Fibroblast of villous mesenchyme (primary cell): ENCODE data around the gene ITPK1. TPM values are rescaled to one million over a fixed set of nuclear protein-coding genes. Genes with fewer than 3 reads are reported as not detected.
"Not testable (repeated sequence)": the region's sequence is repeated elsewhere in the genome, so short reads cannot be mapped to it uniquely, and the experiment has no call there.

Experiments
- DNase-seq: peaks from one replicate; pipeline ENCODE4 v3.0.0-alpha.2; 2010; ENCODE audit warnings: low read depth
- H3K4me3 ChIP-seq: 2 replicates; pipeline ENCODE4 v1.5.1; 2011; ENCODE audit warnings: low read depth, mild to moderate bottlenecking, low read length
- CTCF ChIP-seq: IDR thresholded peaks from 2 replicates; pipeline ENCODE4 v1.5.1; 2012; ENCODE audit warnings: low read depth, mild to moderate bottlenecking, low read length; ENCODE audit not compliant: insufficient read depth
- total RNA-seq: library from RNA; depleted of rRNA; stranded (reverse); fragments of >200 nt; gene quantifications from 2 replicates; pipeline ENCODE4 v1.2.3, GENCODE V29; 2012

The ITPK1 gene
- total RNA-seq, 1 donor = 15.5 TPM

GRCh38 chr14:93067088-93067487 lies 48.6 kb downstream of the ITPK1 start:
- DNase-seq = no peak
- H3K4me3 ChIP-seq = no peak overlapping the region
- no peak for TF ChIP-seq CTCF

- H3K4me3 ChIP-seq = no peak overlapping the region
- no peak for DNase-seq
- no peak for TF ChIP-seq CTCF
These were observed 50.4 kb downstream of the ITPK1 start for GRCh38 chr14:93065272-93065730.

DNA sequence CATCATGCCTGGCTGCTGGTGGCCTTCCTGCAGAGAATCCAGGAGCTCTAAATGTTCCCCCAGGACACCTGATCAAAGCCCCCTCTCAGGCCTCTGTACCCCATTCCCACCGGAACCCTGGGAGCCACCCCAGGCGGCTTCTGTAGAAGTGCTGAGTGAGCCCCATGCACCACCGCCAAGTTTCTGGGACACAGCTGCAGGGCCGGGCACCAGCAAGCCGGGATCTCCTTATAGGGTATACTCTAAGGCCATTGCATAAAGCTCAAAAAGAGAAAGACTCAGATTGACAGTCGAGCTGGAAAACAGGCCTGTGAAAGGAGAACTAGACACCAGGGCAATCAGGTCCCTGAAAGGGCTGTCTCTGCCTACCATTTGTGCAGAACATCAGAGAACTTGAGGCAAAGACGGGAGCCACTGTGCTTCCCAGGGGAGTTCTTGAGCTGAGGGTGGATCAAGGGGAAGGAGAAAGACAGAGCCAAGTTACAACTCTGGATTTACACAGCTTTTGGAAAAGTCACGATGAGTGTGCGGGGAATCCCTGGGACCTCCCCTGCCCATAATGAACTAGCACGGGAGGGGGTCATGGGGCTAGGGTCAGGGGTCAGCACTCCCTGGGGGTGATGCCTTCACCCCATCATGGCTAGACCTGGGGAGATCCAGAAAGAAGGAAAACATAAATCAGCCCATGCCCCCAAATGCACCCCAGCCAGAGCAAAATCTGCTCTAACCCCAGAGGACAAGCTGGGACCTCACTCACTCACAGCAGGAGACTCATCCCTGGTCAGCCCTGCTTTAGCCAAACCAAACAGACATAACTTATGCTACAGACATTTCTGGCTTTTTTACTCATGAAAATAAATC lies 51.1 kb downstream of the ITPK1 start:
- no peak for TF ChIP-seq CTCF
- no peak for DNase-seq
- H3K4me3 ChIP-seq = no peak overlapping the region

DNA sequence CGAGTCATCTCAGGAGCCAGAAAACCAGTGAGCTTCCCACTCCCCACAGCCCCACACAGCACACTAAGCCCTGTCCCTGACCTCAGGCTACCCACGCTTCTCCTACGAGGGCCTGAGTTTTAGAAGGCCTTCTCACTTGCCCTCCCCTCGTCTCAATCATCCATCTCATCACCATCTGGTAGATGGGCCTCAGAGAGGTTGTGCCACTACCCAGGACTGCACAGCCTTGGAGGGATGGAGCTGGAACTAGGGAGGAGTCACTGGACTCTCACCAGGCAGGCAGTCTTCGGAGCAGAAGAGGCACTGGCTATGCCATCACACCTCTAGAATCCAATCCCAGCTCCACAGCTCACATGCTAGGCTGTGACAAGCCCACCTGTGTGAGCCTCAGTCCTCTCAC lies 52.3 kb downstream of the ITPK1 start:
- TF ChIP-seq CTCF = no peak
- DNase-seq = no peak
- H3K4me3 ChIP-seq = no peak overlapping the region

- no peak for DNase-seq
- TF ChIP-seq CTCF = no peak
- no peak overlapping the region for H3K4me3 ChIP-seq
These were observed 52.8 kb downstream of the ITPK1 start for GRCh38 chr14:93062890-93063289.

DNA sequence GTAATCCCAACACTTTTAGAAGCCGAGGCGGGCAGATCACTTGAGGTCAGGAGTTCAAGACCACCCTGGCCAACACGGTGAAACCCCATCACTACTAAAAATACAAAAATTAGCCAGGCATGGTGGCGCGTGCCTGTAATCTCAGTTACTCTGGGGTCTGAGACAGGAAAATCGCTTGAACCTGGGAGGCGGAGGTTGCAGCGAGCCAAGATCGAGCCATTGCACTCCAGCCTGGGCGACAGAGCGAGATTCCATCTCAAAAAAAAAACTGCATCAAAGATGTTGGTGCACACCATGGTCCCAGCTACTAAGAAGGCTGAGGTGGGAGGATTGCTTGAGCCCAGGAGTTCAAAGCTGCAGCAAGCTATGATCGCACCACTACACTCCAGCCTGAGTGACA lies 53.7 kb downstream of the ITPK1 start:
- not testable (repeated sequence) for H3K4me3 ChIP-seq, DNase-seq

- H3K4me3 ChIP-seq = no peak overlapping the region
- TF ChIP-seq CTCF = no peak
- DNase-seq = no peak
These were observed 54.2 kb downstream of the ITPK1 start for GRCh38 chr14:93061380-93062012.
